Erythroblast (primary cell): Measurements from ENCODE around the gene GRIK4.

Experiments used
- GATA1 ChIP-seq: IDR thresholded peaks from 2 replicates; pipeline ENCODE4 v1.6.1; 2011; ENCODE audit warnings: low read depth, mild to moderate bottlenecking, control low read depth, low read length, moderate library complexity
- POLR2A ChIP-seq: IDR thresholded peaks from 2 replicates; pipeline ENCODE4 v1.6.1; 2011; ENCODE audit warnings: mild to moderate bottlenecking, low read length

- TF ChIP-seq POLR2A (no peak), GATA1 (no peak)
Measured at GRCh38 chr11:120801801-120802689, 290.5 kb downstream of the GRIK4 start.
